IMR-90 (cell line): ENCODE results near the gene DENND1A.

ENCODE experiments used
- BHLHE40 ChIP-seq: fragments of 150-350 bp; IDR thresholded peaks from 2 replicates; pipeline ENCODE4 v1.6.1; 2016; ENCODE audit warnings: mild to moderate bottlenecking, low read depth, low read length
- POLR2A ChIP-seq: IDR thresholded peaks from 2 replicates; pipeline ENCODE4 v1.6.1; 2012; ENCODE audit warnings: mild to moderate bottlenecking, low read depth, low read length
- RCOR1 ChIP-seq: IDR thresholded peaks from 2 replicates; pipeline ENCODE4 v1.6.1; 2012; ENCODE audit warnings: mild to moderate bottlenecking, low read length, improper control_type of control experiment; ENCODE audit not compliant: insufficient replicate concordance
- RFX5 ChIP-seq: IDR thresholded peaks from 2 replicates; pipeline ENCODE4 v1.8.0; 2012; ENCODE audit warnings: low read depth, mild to moderate bottlenecking, low read length, moderate library complexity
- TF ChIP-seq, protein P1 (sequence below): conservative IDR thresholded peaks from 2 replicates; pipeline ENCODE4 v1.5.1; 2012; ENCODE audit warnings: mild to moderate bottlenecking, low read depth, low read length, improper control_type of control experiment

DNA sequence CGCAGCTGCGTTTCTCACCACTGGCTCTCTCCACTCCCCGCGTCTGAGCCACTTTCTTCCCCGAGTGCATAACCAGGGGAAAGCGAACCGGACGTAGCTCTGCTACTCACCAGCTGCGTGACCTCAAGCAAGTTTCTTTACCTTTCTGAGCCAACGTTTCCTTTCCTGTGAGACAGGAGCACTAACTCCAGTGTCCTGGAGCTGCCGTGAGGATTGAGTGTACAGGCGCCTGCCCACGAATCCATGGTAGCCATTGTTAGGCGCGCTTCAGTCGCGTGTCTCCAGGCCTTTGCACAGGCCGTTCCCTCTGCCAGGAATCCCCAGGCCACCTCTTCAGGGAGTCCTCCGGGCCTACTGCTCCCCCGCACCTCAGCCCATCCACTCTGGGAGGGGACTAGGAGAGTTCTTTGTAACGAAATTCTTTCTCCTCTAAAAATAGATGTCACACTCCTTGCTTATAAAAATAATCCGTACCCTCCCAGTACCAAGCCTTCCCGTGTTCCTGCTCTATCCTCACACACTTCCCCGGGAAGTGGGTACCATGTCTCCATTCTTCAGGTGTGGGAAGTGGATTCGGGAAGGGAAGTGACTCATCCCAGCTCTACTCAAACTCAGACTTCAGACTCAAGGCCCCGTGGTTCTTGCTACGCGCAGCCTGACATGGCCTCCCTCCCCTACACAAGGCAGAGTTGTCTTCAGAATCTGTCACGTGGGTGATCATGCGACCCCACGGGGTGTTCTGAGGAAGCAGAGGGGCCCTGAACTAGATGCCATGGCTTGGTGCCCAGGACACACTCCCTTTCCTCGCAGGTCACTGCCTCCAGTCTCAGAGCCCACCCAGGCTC is 590.0 kb downstream of the DENND1A start:
- TF ChIP-seq, protein P1, sequence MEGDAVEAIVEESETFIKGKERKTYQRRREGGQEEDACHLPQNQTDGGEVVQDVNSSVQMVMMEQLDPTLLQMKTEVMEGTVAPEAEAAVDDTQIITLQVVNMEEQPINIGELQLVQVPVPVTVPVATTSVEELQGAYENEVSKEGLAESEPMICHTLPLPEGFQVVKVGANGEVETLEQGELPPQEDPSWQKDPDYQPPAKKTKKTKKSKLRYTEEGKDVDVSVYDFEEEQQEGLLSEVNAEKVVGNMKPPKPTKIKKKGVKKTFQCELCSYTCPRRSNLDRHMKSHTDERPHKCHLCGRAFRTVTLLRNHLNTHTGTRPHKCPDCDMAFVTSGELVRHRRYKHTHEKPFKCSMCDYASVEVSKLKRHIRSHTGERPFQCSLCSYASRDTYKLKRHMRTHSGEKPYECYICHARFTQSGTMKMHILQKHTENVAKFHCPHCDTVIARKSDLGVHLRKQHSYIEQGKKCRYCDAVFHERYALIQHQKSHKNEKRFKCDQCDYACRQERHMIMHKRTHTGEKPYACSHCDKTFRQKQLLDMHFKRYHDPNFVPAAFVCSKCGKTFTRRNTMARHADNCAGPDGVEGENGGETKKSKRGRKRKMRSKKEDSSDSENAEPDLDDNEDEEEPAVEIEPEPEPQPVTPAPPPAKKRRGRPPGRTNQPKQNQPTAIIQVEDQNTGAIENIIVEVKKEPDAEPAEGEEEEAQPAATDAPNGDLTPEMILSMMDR = no peak
- TF ChIP-seq POLR2A (no peak), RCOR1 (no peak), RFX5 (no peak), BHLHE40 (no peak)
